ENCODE measurements around the gene TIMP1.

TIMP1 gene

GRCh38 chrX:47581731-47582647 lies at the start of gene TIMP1:
TIMP1 (plus strand) TSS chrX:47582436; CDS start chrX:47583416, 980 bp downstream.
- DNase-seq = peak; percentile 83

- no peak for DNase-seq
Observed at GRCh38 chrX:47539860-47540259, 42.4 kb upstream of the TIMP1 start.

GRCh38 chrX:47540754-47541538 lies 41.3 kb upstream of the TIMP1 start:
- DNase-seq = no peak

- DNase-seq = no peak
Observed at GRCh38 chrX:47543496-47543895, 38.7 kb upstream of the TIMP1 start.

- peak; percentile 90 for DNase-seq
Observed at GRCh38 chrX:47556045-47556623, 26.1 kb upstream of the TIMP1 start.

GRCh38 chrX:47558436-47558835 lies 23.8 kb upstream of the TIMP1 start:
- no peak for DNase-seq

- DNase-seq = no peak
Observed at GRCh38 chrX:47560179-47560933, 21.9 kb upstream of the TIMP1 start.

GRCh38 chrX:47560934-47561658 lies 21.1 kb upstream of the TIMP1 start, which contains the start of gene ARAF:
ARAF (plus strand) TSS chrX:47561205; CDS start chrX:47562968, 1,763 bp downstream.
- peak; percentile 99 for DNase-seq

GRCh38 chrX:47561659-47562151 lies 20.5 kb upstream of the TIMP1 start:
- DNase-seq = no peak

GRCh38 chrX:47562615-47563243 lies 19.5 kb upstream of the TIMP1 start:
- peak; percentile 42 for DNase-seq

- no peak for DNase-seq
Observed at GRCh38 chrX:47563801-47564315, 18.4 kb upstream of the TIMP1 start.

- no peak for DNase-seq
Observed at GRCh38 chrX:47564438-47565085, 17.7 kb upstream of the TIMP1 start.

- no peak for DNase-seq
Observed at GRCh38 chrX:47566841-47567240, 15.4 kb upstream of the TIMP1 start.

- DNase-seq = peak; percentile 44
Observed at GRCh38 chrX:47568656-47569295, 13.5 kb upstream of the TIMP1 start.

GRCh38 chrX:47570794-47571193 lies 11.4 kb upstream of the TIMP1 start:
- DNase-seq = no peak

GRCh38 chrX:47571215-47571614 lies 11.0 kb upstream of the TIMP1 start:
- DNase-seq = no peak

GRCh38 chrX:47571896-47572295 lies 10.3 kb upstream of the TIMP1 start:
- DNase-seq = no peak

GRCh38 chrX:47572773-47573340 lies 9.4 kb upstream of the TIMP1 start:
- DNase-seq = no peak

- DNase-seq = no peak
Observed at GRCh38 chrX:47573341-47574075, 8.7 kb upstream of the TIMP1 start.
